Forelimb muscle (tissue), 1 donor: ENCODE data around the gene ENGASE. TPM values are rescaled to one million over a fixed set of nuclear protein-coding genes. Genes with fewer than 3 reads are reported as not detected.

Source experiments
- DNase-seq: peaks from one replicate; pipeline ENCODE4 v3.0.0-alpha.2; 2013; ENCODE audit warnings: low read depth
- polyA plus RNA-seq: library from polyadenylated mRNA; unstranded; fragments of 120-200 nt; gene quantifications from one replicate; pipeline ENCODE4 v1.2.1, GENCODE V29; 2013; ENCODE audit not compliant: insufficient read length

Gene ENGASE
- polyA plus RNA-seq, 1 donor = 17.9 TPM

DNA sequence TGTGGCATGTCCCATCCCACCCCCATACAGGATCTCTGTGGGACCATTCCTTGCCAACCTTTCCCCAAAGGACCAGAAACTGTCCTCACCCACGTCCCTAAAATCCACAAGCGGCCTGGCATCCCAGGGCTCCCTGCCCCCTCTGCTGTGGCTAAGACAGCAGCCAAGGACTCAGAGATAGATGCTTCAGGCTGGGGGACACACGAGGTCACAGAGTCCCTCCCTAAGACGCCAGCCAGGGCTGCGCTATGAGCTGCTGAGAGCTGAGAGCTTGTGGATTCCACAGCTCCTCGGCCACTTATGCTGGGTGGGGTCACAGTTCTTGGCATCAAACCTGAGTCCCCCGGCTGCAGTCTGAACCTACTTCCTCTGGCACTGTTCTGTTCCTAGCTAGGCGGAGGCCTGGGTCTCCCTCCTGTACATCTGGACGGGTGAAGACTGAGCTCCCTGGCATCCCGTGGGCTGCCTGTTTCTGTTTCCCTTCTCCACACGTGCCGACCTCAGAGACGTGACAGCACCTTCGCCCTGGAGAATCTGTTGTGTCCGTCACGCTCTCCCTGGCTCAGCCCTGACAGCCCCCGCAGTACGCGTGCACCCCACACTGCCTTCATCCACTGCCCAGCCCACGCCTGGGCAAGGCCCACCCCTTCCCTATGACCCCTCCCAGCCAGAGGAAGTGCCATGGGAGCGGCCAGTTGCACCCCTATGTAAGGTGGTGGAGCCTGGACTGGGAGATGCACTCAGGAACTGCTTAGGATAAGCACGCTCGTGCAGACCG lies 61.2 kb downstream of the ENGASE start:
- no peak for DNase-seq

Other genes starting within 250 kb of the ENGASE start
- gene USP36, start 234.0 kb upstream of the ENGASE start, polyA plus RNA-seq = 26.1 TPM
- gene CEP295NL, start 171.6 kb upstream of the ENGASE start, polyA plus RNA-seq = 0.42 TPM
- 164 TPM for gene TIMP2, start 149.4 kb upstream of the ENGASE start, polyA plus RNA-seq
- gene LGALS3BP, start 94.9 kb upstream of the ENGASE start, polyA plus RNA-seq = 45.4 TPM
- 25.6 TPM for gene CANT1, start 65.1 kb upstream of the ENGASE start, polyA plus RNA-seq
- 3.8 TPM for gene C1QTNF1, start 50.7 kb upstream of the ENGASE start, polyA plus RNA-seq